ENCODE data around the gene FIBCD1.
"Not testable (repeated sequence)": the region's sequence is repeated elsewhere in the genome, so short reads cannot be mapped to it uniquely, and the experiment has no call there.

The FIBCD1 gene

GRCh38 chr9:130915096-130915447, 24.0 kb downstream of the FIBCD1 start:
- no peak for TF ChIP-seq CTCF (IDR thresholded peaks at IDR 0.05; ENCODE audit: borderline replicate concordance, insufficient read depth, low read depth, low read length)
- H3K4me3 ChIP-seq (ENCODE audit: low read depth, low read length): no peak overlapping the region

- no peak for TF ChIP-seq CTCF (IDR thresholded peaks at IDR 0.05; ENCODE audit: borderline replicate concordance, insufficient read depth, low read depth, low read length)
Measured at GRCh38 chr9:130914417-130915095, 24.5 kb downstream of the FIBCD1 start.

GRCh38 chr9:130913599-130914416, 25.2 kb downstream of the FIBCD1 start:
- H3K4me3 ChIP-seq (ENCODE audit: low read depth, low read length): no peak overlapping the region
- TF ChIP-seq CTCF (IDR thresholded peaks at IDR 0.05; ENCODE audit: borderline replicate concordance, insufficient read depth, low read depth, low read length): no peak

More at GRCh38 chr9:130914417-130915095, 24.5 kb downstream of the FIBCD1 start:
- no peak overlapping the region for H3K4me3 ChIP-seq (ENCODE audit: low read depth, low read length)

GRCh38 chr9:130912932-130913598, 26.0 kb downstream of the FIBCD1 start:
- H3K4me3 ChIP-seq (ENCODE audit: low read depth, low read length): no peak overlapping the region
- no peak for TF ChIP-seq CTCF (IDR thresholded peaks at IDR 0.05; ENCODE audit: borderline replicate concordance, insufficient read depth, low read depth, low read length)

- TF ChIP-seq CTCF (IDR thresholded peaks at IDR 0.05; ENCODE audit: borderline replicate concordance, insufficient read depth, low read depth, low read length): no peak
- H3K4me3 ChIP-seq (ENCODE audit: low read depth, low read length): no peak overlapping the region
Measured at GRCh38 chr9:130911254-130912049, 27.6 kb downstream of the FIBCD1 start.

GRCh38 chr9:130910670-130911069, 28.4 kb downstream of the FIBCD1 start:
- not testable (repeated sequence) for H3K4me3 ChIP-seq (ENCODE audit: low read depth, low read length)

- not testable (repeated sequence) for H3K4me3 ChIP-seq (ENCODE audit: low read depth, low read length)
Measured at GRCh38 chr9:130910041-130910440, 29.0 kb downstream of the FIBCD1 start.
